Kidney epithelial cell (primary cell): ENCODE measurements around the gene SMCO1. TPM values are rescaled to one million over a fixed set of nuclear protein-coding genes. Genes with fewer than 3 reads are reported as not detected.

Experiments
- DNase-seq: peaks from one replicate; pipeline ENCODE4 v3.0.0-alpha.2; 2010; ENCODE audit warnings: low read depth
- H3K27me3 ChIP-seq: 2 replicates; pipeline ENCODE4 v1.6.0; 2011; ENCODE audit warnings: low read length; ENCODE audit not compliant: control insufficient read depth, insufficient read depth
- H3K36me3 ChIP-seq: 2 replicates; pipeline ENCODE4 v1.5.1; 2011; ENCODE audit warnings: low read length; ENCODE audit not compliant: control insufficient read depth, insufficient read depth
- H3K4me3 ChIP-seq: 2 replicates; pipeline ENCODE4 v1.5.1; 2011; ENCODE audit warnings: low read depth, mild to moderate bottlenecking, control low read depth, low read length
- CTCF ChIP-seq: IDR thresholded peaks from 2 replicates; pipeline ENCODE4 v1.5.1; 2011; ENCODE audit warnings: mild to moderate bottlenecking, moderate library complexity, low read length, control low read depth, inconsistent platforms; ENCODE audit not compliant: insufficient read depth, poor library complexity, severe bottlenecking
- total RNA-seq: library from RNA; depleted of rRNA; stranded (reverse); fragments of >200 nt; gene quantifications from 2 replicates; pipeline ENCODE4 v1.2.3, GENCODE V29; 2015

SMCO1 gene, protein sequence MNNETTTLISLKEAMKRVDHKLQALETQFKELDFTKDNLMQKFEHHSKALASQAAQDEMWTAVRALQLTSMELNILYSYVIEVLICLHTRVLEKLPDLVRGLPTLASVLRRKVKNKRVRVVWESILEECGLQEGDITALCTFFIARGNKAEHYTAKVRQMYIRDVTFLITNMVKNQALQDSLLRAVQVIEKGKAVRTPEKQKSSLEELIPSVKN
- not detected in 2 replicates for total RNA-seq

- H3K27me3 ChIP-seq, result no peaks in the 10 kb centered on the region
- H3K36me3 ChIP-seq, result no peaks in the 10 kb centered on the region
- DNase-seq, result no peak
- TF ChIP-seq CTCF, result no peak
- no peak within 1 kb of the TSS for H3K4me3 ChIP-seq
These were observed at the start of gene SMCO1 for GRCh38 chr3:196514913-196515621. Gene SMCO1, minus strand, starts transcription at chr3:196515346. Its CDS starts 137 bp downstream, at chr3:196515209.

- Histone ChIP-seq H3K36me3 (no peaks in the 10 kb centered on the region), H3K4me3 (no peak overlapping the region), H3K27me3 (no peaks in the 10 kb centered on the region)
- peak; percentile 4 for DNase-seq
- TF ChIP-seq CTCF, result no peak
These were observed 48.6 kb upstream of the SMCO1 start for GRCh38 chr3:196563721-196564225.

GRCh38 chr3:196559826-196560225 is 44.7 kb upstream of the SMCO1 start:
- TF ChIP-seq CTCF, result no peak
- DNase-seq, result no peak
- Histone ChIP-seq H3K27me3 (no peaks in the 10 kb centered on the region), H3K4me3 (no peak overlapping the region), H3K36me3 (no peaks in the 10 kb centered on the region)

GRCh38 chr3:196558476-196558875 is 43.3 kb upstream of the SMCO1 start:
- no peak for TF ChIP-seq CTCF
- Histone ChIP-seq H3K27me3 (no peaks in the 10 kb centered on the region), H3K36me3 (no peaks in the 10 kb centered on the region), H3K4me3 (no peak overlapping the region)
- DNase-seq, result no peak

GRCh38 chr3:196557236-196557635 is 42.1 kb upstream of the SMCO1 start:
- H3K4me3 ChIP-seq, result no peak overlapping the region
- DNase-seq, result no peak
- H3K36me3 ChIP-seq, result no peaks in the 10 kb centered on the region
- H3K27me3 ChIP-seq, result no peaks in the 10 kb centered on the region
- no peak for TF ChIP-seq CTCF
